GM19239 (cell line): ENCODE measurements around the gene SMPX.

Experiments used
- DNase-seq: peaks from one replicate; pipeline ENCODE4 v3.0.0; 2011; ENCODE audit warnings: low spot score; ENCODE audit not compliant: insufficient read length
- FAIRE-seq: peaks from 2 replicates; lab custom pipeline; 2011; peaks lifted over from hg19 to GRCh38; lab: Jason Lieb, UNC

Gene SMPX

GRCh38 chrX:21660156-21660555 is 97.8 kb downstream of the SMPX start:
- FAIRE-seq, result no peak
- no peak for DNase-seq

DNA sequence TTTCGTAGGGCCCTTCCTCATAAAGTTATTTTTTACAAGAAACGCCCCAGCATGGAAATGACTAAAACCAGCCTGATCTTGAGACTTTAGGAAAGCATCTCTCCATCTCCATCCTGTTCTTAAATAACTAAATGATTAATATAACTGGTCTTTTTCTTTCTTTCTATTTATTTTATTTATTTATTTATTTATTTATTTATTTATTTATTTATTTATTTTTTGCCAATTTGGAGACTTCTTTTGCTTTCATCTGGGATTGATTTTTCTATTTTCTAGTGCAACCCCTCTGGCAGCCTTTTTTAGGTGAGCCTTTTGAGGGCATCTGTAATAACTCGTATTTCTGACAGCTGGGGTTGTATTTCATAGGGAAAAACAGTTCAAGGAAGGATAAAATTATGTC is 98.6 kb downstream of the SMPX start:
- FAIRE-seq, result no peak

GRCh38 chrX:21658746-21659145 is 99.2 kb downstream of the SMPX start:
- FAIRE-seq, result no peak
- no peak for DNase-seq

More for the DNA sequence above, 98.6 kb downstream of the SMPX start:
- no peak for DNase-seq

DNA sequence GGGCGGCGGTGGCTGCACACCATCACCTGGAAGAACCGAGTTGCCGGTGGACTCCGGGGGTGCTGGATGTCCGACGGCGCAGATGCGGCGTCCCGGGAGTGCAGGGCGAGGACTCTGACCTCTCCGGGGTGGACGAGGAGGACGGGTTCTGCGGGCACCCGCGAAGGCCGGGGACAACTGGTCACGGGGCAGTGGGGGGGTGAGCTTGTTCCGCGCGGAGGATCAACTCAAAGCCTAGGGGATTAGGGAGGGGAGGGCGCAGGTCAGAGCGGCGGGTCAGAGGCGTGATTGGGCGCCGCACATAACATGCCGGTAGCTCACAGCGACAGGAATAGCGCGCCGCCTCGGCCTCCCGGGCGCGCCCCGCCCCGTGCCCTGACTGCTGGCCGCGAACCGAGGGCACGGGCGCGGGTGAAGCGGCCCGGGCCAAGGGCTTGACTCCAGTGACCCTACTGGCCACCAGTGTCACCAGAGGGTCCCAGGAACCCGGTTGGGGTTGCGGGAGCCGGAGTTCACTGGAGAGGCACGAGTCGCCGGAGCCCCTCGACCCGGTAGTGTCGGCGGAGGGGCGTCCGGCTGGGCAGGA is 99.7 kb downstream of the SMPX start, which contains the start of gene KLHL34:
Gene KLHL34, minus strand, starts transcription at position 179 of the 586 bp plus-strand sequence. CDS start 542 bp downstream, outside the sequence.
- DNase-seq (no peak), FAIRE-seq (no peak)

GRCh38 chrX:21657318-21658151 is 100.4 kb downstream of the SMPX start:
- FAIRE-seq (no peak), DNase-seq (no peak)

DNA sequence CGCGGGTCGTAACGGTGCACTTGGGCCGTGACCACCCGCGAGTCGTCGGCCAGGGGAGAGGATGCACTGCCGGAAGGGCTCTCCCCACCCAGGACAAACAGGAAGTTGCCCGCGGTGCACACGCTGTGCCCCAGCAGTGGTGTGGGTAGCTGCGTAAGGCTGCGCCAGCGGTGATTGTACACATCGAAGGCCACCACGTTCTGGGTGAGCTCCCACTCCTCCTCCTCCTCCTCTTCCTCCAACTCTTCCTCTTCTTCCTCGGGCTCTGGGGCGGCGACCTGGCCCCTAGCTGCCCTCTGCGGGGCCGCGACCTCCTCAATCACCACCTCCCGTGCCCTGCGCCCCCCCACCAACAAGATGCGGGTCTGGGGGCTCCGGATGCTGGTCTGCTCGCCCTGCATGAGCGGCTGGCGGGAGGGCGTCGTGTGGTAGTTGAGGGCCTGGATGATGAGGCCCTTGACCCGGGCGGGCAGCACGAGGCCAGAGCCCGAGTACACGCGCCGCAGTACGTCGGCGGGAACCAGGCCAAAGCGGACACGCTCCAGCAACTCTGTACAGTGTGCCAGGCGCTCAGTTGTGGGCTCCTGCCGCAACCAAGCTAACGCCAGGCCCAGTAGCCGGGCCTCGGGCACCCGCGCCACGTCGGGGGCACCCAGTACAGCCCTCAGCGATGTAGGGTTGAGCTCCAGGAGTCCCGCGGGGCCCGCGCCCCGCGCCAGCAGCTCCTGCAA is 101.2 kb downstream of the SMPX start:
- no peak for DNase-seq
- FAIRE-seq, result no peak
